GM21360 (cell line): ENCODE data around the gene NSG2.
"Not testable (repeated sequence)": the region's sequence is repeated elsewhere in the genome, so short reads cannot be mapped to it uniquely, and the experiment has no call there.

ENCODE experiments used
- ATAC-seq: cut with Tn5 transposase; IDR thresholded peaks from one replicate; pipeline ENCODE4 v1.9.1; 2021; ENCODE audit warnings: mild to moderate bottlenecking, moderate library complexity; ENCODE audit not compliant: unreplicated experiment

Gene NSG2

GRCh38 chr5:174098694-174099093 lies 53.2 kb downstream of the NSG2 start:
- no peak for ATAC-seq

GRCh38 chr5:174100490-174100889 lies 55.0 kb downstream of the NSG2 start:
- ATAC-seq, result no peak

GRCh38 chr5:174101195-174101730 lies 55.8 kb downstream of the NSG2 start:
- no peak for ATAC-seq

- not testable (repeated sequence) for ATAC-seq
Measured at GRCh38 chr5:174102574-174102973, 57.1 kb downstream of the NSG2 start.

GRCh38 chr5:174106997-174107655 lies 61.6 kb downstream of the NSG2 start:
- no peak for ATAC-seq

GRCh38 chr5:174108745-174109144 lies 63.2 kb downstream of the NSG2 start:
- no peak for ATAC-seq

GRCh38 chr5:174109698-174110260 lies 64.3 kb downstream of the NSG2 start:
- ATAC-seq, result no peak

GRCh38 chr5:174110310-174110709 lies 64.8 kb downstream of the NSG2 start:
- no peak for ATAC-seq

GRCh38 chr5:174111287-174111973 lies 65.9 kb downstream of the NSG2 start:
- no peak for ATAC-seq

GRCh38 chr5:174115226-174115625 lies 69.7 kb downstream of the NSG2 start:
- no peak for ATAC-seq

GRCh38 chr5:174118823-174119467 lies 73.4 kb downstream of the NSG2 start:
- no peak for ATAC-seq

GRCh38 chr5:174119468-174119881 lies 74.0 kb downstream of the NSG2 start:
- ATAC-seq, result no peak

- no peak for ATAC-seq
Measured at GRCh38 chr5:174120401-174121005, 75.0 kb downstream of the NSG2 start.

- no peak for ATAC-seq
Measured at GRCh38 chr5:174134545-174134944, 89.0 kb downstream of the NSG2 start.

GRCh38 chr5:174139623-174140022 lies 94.1 kb downstream of the NSG2 start:
- ATAC-seq, result no peak

- no peak for ATAC-seq
Measured at GRCh38 chr5:174140452-174141020, 95.0 kb downstream of the NSG2 start.

- no peak for ATAC-seq
Measured at GRCh38 chr5:174141398-174141797, 95.9 kb downstream of the NSG2 start.

- ATAC-seq, result no peak
Measured at GRCh38 chr5:174145091-174145490, 99.6 kb downstream of the NSG2 start.

GRCh38 chr5:174145821-174146220 lies 100.3 kb downstream of the NSG2 start:
- no peak for ATAC-seq

GRCh38 chr5:174146556-174146955 lies 101.0 kb downstream of the NSG2 start:
- no peak for ATAC-seq

GRCh38 chr5:174147012-174147411 lies 101.5 kb downstream of the NSG2 start:
- ATAC-seq, result not testable (repeated sequence)
